Measurements from ENCODE around the gene TXNDC2.

DNA sequence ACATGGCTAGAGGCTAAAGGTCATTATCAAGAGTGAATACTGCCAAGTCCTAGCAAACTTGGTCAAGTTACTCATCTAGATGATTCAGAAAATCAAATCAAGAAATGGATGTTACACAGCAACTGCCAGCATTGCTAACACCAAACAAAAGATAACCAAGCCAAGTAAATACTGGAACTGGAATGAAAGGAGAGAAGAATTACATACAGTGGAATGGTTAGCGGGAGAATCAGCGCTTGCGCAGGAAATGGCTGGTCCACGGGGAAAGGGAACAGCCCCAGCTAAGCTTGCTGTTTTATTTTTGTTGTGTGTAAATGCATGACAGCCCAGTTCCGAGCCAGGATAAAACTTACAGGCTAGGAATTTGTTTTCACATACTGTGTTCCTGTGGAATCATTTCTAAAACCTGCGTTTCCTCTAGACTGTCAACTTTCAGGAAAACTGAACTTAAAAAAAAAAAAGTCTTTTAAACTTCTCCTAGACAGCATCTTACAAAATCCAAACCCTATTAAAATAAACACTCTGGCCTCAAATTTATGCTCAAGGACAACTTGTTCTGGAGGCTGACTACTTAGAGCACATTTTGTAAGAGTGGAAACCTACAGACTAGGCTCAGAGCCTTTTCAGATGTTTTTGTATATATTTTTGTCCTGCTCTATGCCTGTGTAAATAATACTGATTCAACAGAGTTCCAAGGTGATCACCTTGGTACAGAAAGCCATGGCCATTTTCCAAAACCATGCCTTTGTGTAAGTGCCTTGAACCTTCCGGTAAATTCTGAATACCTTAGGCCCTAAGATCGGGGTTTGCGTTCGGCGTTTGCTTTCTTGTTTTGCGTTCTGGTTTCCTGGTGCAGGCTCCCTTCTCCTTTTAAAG is 30.7 kb upstream of the TXNDC2 start:
- TF ChIP-seq EZH2 (IDR thresholded peaks at IDR 0.05; ENCODE audit: low read length, missing control alignments), result no peak
- TF ChIP-seq, protein P1, sequence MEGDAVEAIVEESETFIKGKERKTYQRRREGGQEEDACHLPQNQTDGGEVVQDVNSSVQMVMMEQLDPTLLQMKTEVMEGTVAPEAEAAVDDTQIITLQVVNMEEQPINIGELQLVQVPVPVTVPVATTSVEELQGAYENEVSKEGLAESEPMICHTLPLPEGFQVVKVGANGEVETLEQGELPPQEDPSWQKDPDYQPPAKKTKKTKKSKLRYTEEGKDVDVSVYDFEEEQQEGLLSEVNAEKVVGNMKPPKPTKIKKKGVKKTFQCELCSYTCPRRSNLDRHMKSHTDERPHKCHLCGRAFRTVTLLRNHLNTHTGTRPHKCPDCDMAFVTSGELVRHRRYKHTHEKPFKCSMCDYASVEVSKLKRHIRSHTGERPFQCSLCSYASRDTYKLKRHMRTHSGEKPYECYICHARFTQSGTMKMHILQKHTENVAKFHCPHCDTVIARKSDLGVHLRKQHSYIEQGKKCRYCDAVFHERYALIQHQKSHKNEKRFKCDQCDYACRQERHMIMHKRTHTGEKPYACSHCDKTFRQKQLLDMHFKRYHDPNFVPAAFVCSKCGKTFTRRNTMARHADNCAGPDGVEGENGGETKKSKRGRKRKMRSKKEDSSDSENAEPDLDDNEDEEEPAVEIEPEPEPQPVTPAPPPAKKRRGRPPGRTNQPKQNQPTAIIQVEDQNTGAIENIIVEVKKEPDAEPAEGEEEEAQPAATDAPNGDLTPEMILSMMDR (conservative IDR thresholded peaks at IDR 0.05 in 1 of 2, IDR thresholded peaks at IDR 0.05 in 1 of 2; ENCODE audit: low read depth in 1 of 2, low read length in 2 of 2), result no peak
